ENCODE data around the gene ELF1.

The ELF1 gene

GRCh38 chr13:40968416-40969000, 50.6 kb downstream of the ELF1 start:
- H3K4me3 ChIP-seq (ENCODE audit: low read length), result no peak overlapping the region
- no peak overlapping the region for H3K27ac ChIP-seq (ENCODE audit: low read length)
- H3K9me3 ChIP-seq (replicated peaks; ENCODE audit: insufficient read depth, low read length), result no peaks in the 10 kb centered on the region
- H4K20me1 ChIP-seq (ENCODE audit: insufficient read depth, low read length), result peaks cover 10% of the 10 kb centered on the region; the same call in 1 of the 2 replicates
- H3K4me1 ChIP-seq (ENCODE audit: low read length), result peaks cover 28% of the 10 kb centered on the region
- H3K79me2 ChIP-seq (ENCODE audit: low read length), result peaks cover 100% of the 10 kb centered on the region
- H2AFZ ChIP-seq (ENCODE audit: low read length), result no peak overlapping the region
- no peak overlapping the region for H3K4me2 ChIP-seq (ENCODE audit: low read depth, low read length)
- H3K9me2 ChIP-seq (replicated peaks; ENCODE audit: insufficient read depth, low read length), result no peaks in the 10 kb centered on the region
- TF ChIP-seq EZH2 (optimal IDR thresholded peaks at IDR 0.05; ENCODE audit: low read depth, low read length), result no peak
- no peaks in the 10 kb centered on the region for H3K27me3 ChIP-seq (replicated peaks; ENCODE audit: insufficient read depth, low read length)
- H3K9ac ChIP-seq (ENCODE audit: low read length), result no peak overlapping the region
- no peaks in the 10 kb centered on the region for H3K36me3 ChIP-seq (replicated peaks; ENCODE audit: insufficient read depth, low read length)
- no peak for DNase-seq
- peaks cover 4% of the 10 kb centered on the region; the same call in 1 of the 2 replicates for H3F3A ChIP-seq (ENCODE audit: insufficient read depth, low read length)

- TF ChIP-seq EZH2phosphoT487 (IDR thresholded peaks at IDR 0.05; ENCODE audit: low read length) (no peak), EZH2 (optimal IDR thresholded peaks at IDR 0.05; ENCODE audit: low read depth, low read length) (no peak), CTCF (IDR thresholded peaks at IDR 0.05; ENCODE audit: low read length) (no peak)
- Histone ChIP-seq H2AFZ (ENCODE audit: low read length) (no peak overlapping the region), H3K4me1 (ENCODE audit: low read length) (peaks cover 27% of the 10 kb centered on the region), H3K9me3 (replicated peaks; ENCODE audit: insufficient read depth, low read length) (no peaks in the 10 kb centered on the region), H3K9ac (ENCODE audit: low read length) (no peak overlapping the region), H3K27me3 (replicated peaks; ENCODE audit: insufficient read depth, low read length) (no peaks in the 10 kb centered on the region), H3K27ac (ENCODE audit: low read length) (no peak overlapping the region), H3K4me2 (ENCODE audit: low read depth, low read length) (no peak overlapping the region), H3F3A (ENCODE audit: insufficient read depth, low read length) (peaks cover 4% of the 10 kb centered on the region; the same call in 1 of the 2 replicates), H3K79me2 (ENCODE audit: low read length) (peaks cover 99% of the 10 kb centered on the region), H3K36me3 (replicated peaks; ENCODE audit: insufficient read depth, low read length) (no peaks in the 10 kb centered on the region), H3K9me2 (replicated peaks; ENCODE audit: insufficient read depth, low read length) (no peaks in the 10 kb centered on the region), H3K4me3 (ENCODE audit: low read length) (no peak overlapping the region), H4K20me1 (ENCODE audit: insufficient read depth, low read length) (peaks cover 13% of the 10 kb centered on the region)
- no peak for DNase-seq
These were observed 52.8 kb downstream of the ELF1 start for GRCh38 chr13:40966298-40966697.

GRCh38 chr13:40963927-40964326, 55.2 kb downstream of the ELF1 start:
- Histone ChIP-seq H3K9me2 (replicated peaks; ENCODE audit: insufficient read depth, low read length) (no peaks in the 10 kb centered on the region), H3K36me3 (replicated peaks; ENCODE audit: insufficient read depth, low read length) (no peaks in the 10 kb centered on the region), H4K20me1 (ENCODE audit: insufficient read depth, low read length) (peaks cover 11% of the 10 kb centered on the region), H3K4me1 (ENCODE audit: low read length) (peaks cover 18% of the 10 kb centered on the region; the same call in 1 of the 2 replicates), H3K27me3 (replicated peaks; ENCODE audit: insufficient read depth, low read length) (no peaks in the 10 kb centered on the region), H3K9me3 (replicated peaks; ENCODE audit: insufficient read depth, low read length) (no peaks in the 10 kb centered on the region), H3F3A (ENCODE audit: insufficient read depth, low read length) (peaks cover 4% of the 10 kb centered on the region; the same call in 1 of the 2 replicates), H3K4me3 (ENCODE audit: low read length) (no peak overlapping the region), H2AFZ (ENCODE audit: low read length) (no peak overlapping the region), H3K79me2 (ENCODE audit: low read length) (peaks cover 96% of the 10 kb centered on the region), H3K27ac (ENCODE audit: low read length) (no peak overlapping the region), H3K9ac (ENCODE audit: low read length) (no peak overlapping the region), H3K4me2 (ENCODE audit: low read depth, low read length) (no peak overlapping the region)
- no peak for TF ChIP-seq EZH2phosphoT487 (IDR thresholded peaks at IDR 0.05; ENCODE audit: low read length)
- TF ChIP-seq EZH2 (optimal IDR thresholded peaks at IDR 0.05; ENCODE audit: low read depth, low read length), result no peak
- TF ChIP-seq CTCF (IDR thresholded peaks at IDR 0.05; ENCODE audit: low read length), result no peak
- no peak for DNase-seq

- Histone ChIP-seq H3K9me2 (replicated peaks; ENCODE audit: insufficient read depth, low read length) (no peaks in the 10 kb centered on the region), H3K27ac (ENCODE audit: low read length) (no peak overlapping the region), H3K9ac (ENCODE audit: low read length) (no peak overlapping the region), H3K27me3 (replicated peaks; ENCODE audit: insufficient read depth, low read length) (no peaks in the 10 kb centered on the region), H3K4me3 (ENCODE audit: low read length) (no peak overlapping the region), H4K20me1 (ENCODE audit: insufficient read depth, low read length) (peaks cover 8% of the 10 kb centered on the region), H3K79me2 (ENCODE audit: low read length) (peaks cover 90% of the 10 kb centered on the region), H2AFZ (ENCODE audit: low read length) (no peak overlapping the region), H3F3A (ENCODE audit: insufficient read depth, low read length) (peaks cover 4% of the 10 kb centered on the region; the same call in 1 of the 2 replicates), H3K4me2 (ENCODE audit: low read depth, low read length) (no peak overlapping the region), H3K36me3 (replicated peaks; ENCODE audit: insufficient read depth, low read length) (no peaks in the 10 kb centered on the region), H3K4me1 (ENCODE audit: low read length) (peaks cover 18% of the 10 kb centered on the region; the same call in 1 of the 2 replicates), H3K9me3 (replicated peaks; ENCODE audit: insufficient read depth, low read length) (no peaks in the 10 kb centered on the region)
- TF ChIP-seq EZH2phosphoT487 (IDR thresholded peaks at IDR 0.05; ENCODE audit: low read length) (no peak), CTCF (IDR thresholded peaks at IDR 0.05; ENCODE audit: low read length) (no peak), EZH2 (optimal IDR thresholded peaks at IDR 0.05; ENCODE audit: low read depth, low read length) (no peak)
- no peak for DNase-seq
These were observed 57.3 kb downstream of the ELF1 start for GRCh38 chr13:40961826-40962225.

Data from MM.1S (cell line).